Pancreas (tissue), 10 donors: ENCODE measurements around the gene SPDYE4. TPM values are rescaled to one million over a fixed set of nuclear protein-coding genes. Genes with fewer than 3 reads are reported as not detected.

Source experiments
- ATAC-seq, 4 donors: fragments of 200-7000 bp; cut with Tn5 transposase; one replicate each; pipeline versions ENCODE4 v1.8.0 to v1.9.1; 2020; ENCODE audit warnings: mild to moderate bottlenecking in 4 of 4, moderate library complexity in 4 of 4
- DNase-seq, 6 donors: peaks; one replicate each; pipeline ENCODE4 v3.0.0-alpha.2; 2020
- FAIRE-seq: peaks from 2 replicates; lab custom pipeline; 2012; peaks lifted over from hg19 to GRCh38; lab: Jason Lieb, UNC
- H3K27ac ChIP-seq, 4 donors: fragments of 200-600 bp; sonication (generic); 1 replicate in 3 of 4; 2 replicates in 1 of 4; pipeline versions ENCODE4 v1.5.0 to v1.8.0; 2020
- H3K27me3 ChIP-seq, 4 donors: fragments of 200-600 bp; one replicate each; pipeline ENCODE4 v1.8.0; 2021
- H3K36me3 ChIP-seq, 3 donors: fragments of 200-600 bp; sonication (generic) in 1 of 3; one replicate each; pipeline versions ENCODE4 v1.5.0 to v1.8.0; 2020 to 2021
- H3K4me1 ChIP-seq, 3 donors: fragments of 200-600 bp; one replicate each; pipeline ENCODE4 v1.8.0; 2021
- H3K4me3 ChIP-seq, 4 donors: fragments of 200-600 bp; sonication (generic) in 2 of 4; one replicate each; pipeline versions ENCODE4 v1.5.0 to v1.8.0; 2020 to 2021
- H3K9me3 ChIP-seq, 4 donors: fragments of 200-600 bp; one replicate each; pipeline ENCODE4 v1.8.0; 2021
- CTCF ChIP-seq, 4 donors: fragments of 200-600 bp; sonication (generic) in 3 of 4; IDR thresholded peaks; one replicate each; pipeline versions ENCODE4 v1.5.0 to v1.8.0; 2021; ENCODE audit warnings: antibody characterized with exemption in 4 of 4
- WGBS, 2 donors: extraction: QIAGEN DNeasy Blood & Tissue Kit; methylation state at CpG; one replicate each; pipeline ENCODE4 v1.1.7; 2013; 5-methylcytosine and 5-hydroxymethylcytosine counted together
- intact Hi-C, 3 donors: fragments of 100-400 bp; cut with DNase I; formaldehyde crosslinking; loops; one replicate each; pipeline versions ENCODE4 v1.11.1 to v1.14.2; 2022
- polyA plus RNA-seq, 2 donors: library from polyadenylated mRNA; stranded (reverse); fragments of 200-250 nt; gene quantifications; one replicate each; pipeline ENCODE4 v1.2.3, GENCODE V29; 2013
- total RNA-seq, 6 donors: library from RNA; stranded (reverse); fragmentation: NEBNext Ultra II Directional in 4 of 6; extraction: Animal tissue kit (Norgen Biotek cat#: 25700) in 4 of 6; gene quantifications; one replicate each; pipeline versions ENCODE4 v1.2.1 to v1.2.4, GENCODE V29; 2021 to 2023
- donor health status: healthy with polysubstance abuse.
- donor health status: DM: no; HTN: no; CAD: no; lungs with moderate emphysema.
- donor health status: DM: no; HTN: no; CAD: no.
- donor health status: control.
- donor health status: control.
- donor health status: Bipolar disorder and iron deficiency.
- donor health status: DM: yes; HTN: yes; CAD: no.
- donor health status: DM: no; HTN: no; CAD: no.
- donor health status: DM: no; HTN: no; CAD: no.
- donor health status: DM: yes; HTN: yes; CAD: no.

Gene SPDYE4
- total and polyA plus RNA-seq, 8 donors, result 0.28 TPM; not detected in 7

- no peaks in the 10 kb centered on the region for H3K27me3 ChIP-seq
- DNase-seq (no peak), ATAC-seq (no peak), FAIRE-seq (no peak)
- intact Hi-C loops, result no loop called here
- H3K9me3 ChIP-seq, result no peaks in the 10 kb centered on the region
- H3K4me3 ChIP-seq, result no peak overlapping the region
- H3K36me3 ChIP-seq, result no peaks in the 10 kb centered on the region
- no peak overlapping the region for H3K27ac ChIP-seq
- 52 to 67% methylated on average over 2 of the region's 2 CpGs for WGBS, 2 donors
- H3K4me1 ChIP-seq, result no peaks in the 10 kb centered on the region
- TF ChIP-seq CTCF (IDR thresholded peaks at IDR 0.05), result no peak
Measured at GRCh38 chr17:8736796-8737195, 21.6 kb downstream of the SPDYE4 start.

GRCh38 chr17:8736362-8736761, 22.0 kb downstream of the SPDYE4 start:
- WGBS, 2 donors, result 46 to 48% methylated on average over 6 of the region's 6 CpGs
- DNase-seq (no peak), ATAC-seq (no peak), FAIRE-seq (no peak)
- no peak overlapping the region for H3K27ac ChIP-seq
- H3K4me3 ChIP-seq, result no peak overlapping the region
- H3K27me3 ChIP-seq, result no peaks in the 10 kb centered on the region
- TF ChIP-seq CTCF (IDR thresholded peaks at IDR 0.05), result no peak
- H3K9me3 ChIP-seq, result no peaks in the 10 kb centered on the region
- intact Hi-C loops, result no loop called here
- H3K4me1 ChIP-seq, result no peaks in the 10 kb centered on the region
- H3K36me3 ChIP-seq, result no peaks in the 10 kb centered on the region

GRCh38 chr17:8735336-8735939, 22.9 kb downstream of the SPDYE4 start:
- H3K36me3 ChIP-seq, result no peaks in the 10 kb centered on the region
- 79 to 85% methylated on average over 22 to 23 of the region's 23 CpGs for WGBS, 2 donors
- H3K4me3 ChIP-seq, result no peak overlapping the region
- no peak for DNase-seq
- ATAC-seq, result no peak
- TF ChIP-seq CTCF (IDR thresholded peaks at IDR 0.05), result no peak
- no peak overlapping the region for H3K27ac ChIP-seq
- no peaks in the 10 kb centered on the region for H3K27me3 ChIP-seq
- intact Hi-C loops, result no loop called here
- no peaks in the 10 kb centered on the region for H3K9me3 ChIP-seq
- H3K4me1 ChIP-seq, result no peaks in the 10 kb centered on the region
- no peak for FAIRE-seq

- FAIRE-seq (no peak), DNase-seq (no peak), ATAC-seq (no peak)
- no peaks in the 10 kb centered on the region for H3K4me1 ChIP-seq
- H3K27ac ChIP-seq, result no peak overlapping the region
- H3K4me3 ChIP-seq, result no peak overlapping the region
- no peak for TF ChIP-seq CTCF (IDR thresholded peaks at IDR 0.05)
- no peaks in the 10 kb centered on the region for H3K27me3 ChIP-seq
- intact Hi-C loops, result no loop called here
- no peaks in the 10 kb centered on the region for H3K36me3 ChIP-seq
- 83 to 92% methylated on average over 10 of the region's 10 CpGs for WGBS, 2 donors
- no peaks in the 10 kb centered on the region for H3K9me3 ChIP-seq
Measured at GRCh38 chr17:8734876-8735275, 23.5 kb downstream of the SPDYE4 start.

GRCh38 chr17:8732406-8733085, 25.8 kb downstream of the SPDYE4 start:
- FAIRE-seq, result no peak
- intact Hi-C loops, result no loop called here
- TF ChIP-seq CTCF (IDR thresholded peaks at IDR 0.05), result no peak

More at GRCh38 chr17:8732406-8733085, 25.8 kb downstream of the SPDYE4 start:
- 47 to 52% methylated on average over 7 of the region's 7 CpGs for WGBS, 2 donors
- ATAC-seq (no peak), DNase-seq (no peak)
- Histone ChIP-seq H3K4me3 (no peak overlapping the region), H3K27me3 (no peaks in the 10 kb centered on the region), H3K9me3 (no peaks in the 10 kb centered on the region), H3K4me1 (no peaks in the 10 kb centered on the region), H3K36me3 (no peaks in the 10 kb centered on the region), H3K27ac (no peak overlapping the region)
